Activated CD8-positive, alpha-beta memory T cell treated with anti-CD3 and anti-CD28 coated beads, Interleukin-2, amount 50 U/mL, for 1 hour (primary cell): Measurements from ENCODE around the gene TJP1.
"Not testable (repeated sequence)": the region's sequence is repeated elsewhere in the genome, so short reads cannot be mapped to it uniquely, and the experiment has no call there.

Experiments used
- DNase-seq: peaks from one replicate; pipeline ENCODE4 v3.0.0-alpha.2; 2020; ENCODE audit errors: extremely low read depth

TJP1 gene

GRCh38 chr15:29838352-29839010 is 16.2 kb upstream of the TJP1 start:
- DNase-seq = no peak

- no peak for DNase-seq
Measured at GRCh38 chr15:29835301-29835700, 13.0 kb upstream of the TJP1 start.

- no peak for DNase-seq
Measured at GRCh38 chr15:29832709-29833108, 10.4 kb upstream of the TJP1 start.

GRCh38 chr15:29826908-29827820 is 4.9 kb upstream of the TJP1 start:
- no peak for DNase-seq

- DNase-seq = no peak
Measured at GRCh38 chr15:29825227-29825626, 3.0 kb upstream of the TJP1 start.

- DNase-seq = no peak
Measured at GRCh38 chr15:29822684-29823459, 604 bp upstream of the TJP1 start.

- no peak for DNase-seq
Measured at GRCh38 chr15:29821416-29822099, 710 bp downstream of the TJP1 start.

GRCh38 chr15:29820394-29821154 is 1.7 kb downstream of the TJP1 start:
- DNase-seq = no peak

- no peak for DNase-seq
Measured at GRCh38 chr15:29819979-29820378, 2.3 kb downstream of the TJP1 start.

GRCh38 chr15:29818141-29818540 is 4.1 kb downstream of the TJP1 start:
- no peak for DNase-seq

- not testable (repeated sequence) for DNase-seq
Measured at GRCh38 chr15:29817455-29817854, 4.8 kb downstream of the TJP1 start.

GRCh38 chr15:29815000-29815710 is 7.1 kb downstream of the TJP1 start:
- DNase-seq = no peak

GRCh38 chr15:29813009-29813408 is 9.3 kb downstream of the TJP1 start:
- DNase-seq = no peak

GRCh38 chr15:29812384-29812694 is 9.9 kb downstream of the TJP1 start:
- no peak for DNase-seq

GRCh38 chr15:29811691-29812383 is 10.4 kb downstream of the TJP1 start:
- no peak for DNase-seq

GRCh38 chr15:29805708-29806104 is 16.6 kb downstream of the TJP1 start:
- DNase-seq = no peak

GRCh38 chr15:29805043-29805707 is 17.1 kb downstream of the TJP1 start:
- no peak for DNase-seq

- DNase-seq = no peak
Measured at GRCh38 chr15:29802411-29802810, 19.9 kb downstream of the TJP1 start.
